Ascending aorta (tissue), 2 donors: Measurements from ENCODE around the gene RYR3. TPM values are rescaled to one million over a fixed set of nuclear protein-coding genes. Genes with fewer than 3 reads are reported as not detected.

Experiments
- DNase-seq, 2 donors: peaks; one replicate each; pipeline ENCODE4 v3.0.0-alpha.2; 2019; ENCODE audit warnings: low spot score in 2 of 2
- H3K27ac ChIP-seq, 2 donors: fragments of 200-600 bp; sonication (generic); one replicate each; pipeline ENCODE4 v1.5.1; 2016 to 2017; ENCODE audit warnings: mild to moderate bottlenecking in 1 of 2
- H3K27me3 ChIP-seq: fragments of 200-600 bp; sonication (generic); one replicate; pipeline ENCODE4 v1.5.1; 2017
- H3K36me3 ChIP-seq, 2 donors: fragments of 200-600 bp; sonication (generic); one replicate each; pipeline ENCODE4 v1.5.1; 2016
- H3K4me1 ChIP-seq, 2 donors: fragments of 200-600 bp; sonication (generic); one replicate each; pipeline ENCODE4 v1.5.1; 2016 to 2017; ENCODE audit warnings: mild to moderate bottlenecking in 1 of 2
- H3K4me3 ChIP-seq, 2 donors: fragments of 200-600 bp; sonication (generic); one replicate each; pipeline ENCODE4 v1.5.1; 2016 to 2017; ENCODE audit warnings: mild to moderate bottlenecking in 1 of 2
- H3K9me3 ChIP-seq, 2 donors: fragments of 200-600 bp; sonication (generic); one replicate each; pipeline ENCODE4 v1.5.1; 2016
- intact Hi-C: fragments of 100-400 bp; cut with DNase I; formaldehyde crosslinking; loops from one replicate; pipeline ENCODE4 v1.15.1; 2023
- total RNA-seq: library from RNA; depleted of rRNA; stranded (reverse); fragments of >200 nt; gene quantifications from one replicate; pipeline ENCODE4 v1.1.0, GENCODE V29; 2016
- TF ChIP-seq, protein P1 (sequence below), 3 experiments: fragments of 200-600 bp in 2 of 3; fragments of 450-650 bp in 1 of 3; sonication (generic) in 2 of 3; IDR thresholded peaks; one replicate each; pipeline ENCODE4 v1.5.1; 2016 to 2019; ENCODE audit warnings: antibody characterized with exemption in 3 of 3, mild to moderate bottlenecking in 1 of 3, moderate library complexity in 1 of 3

Gene RYR3
- total RNA-seq, 1 donor from 2014 or later = 3.1 TPM

DNA sequence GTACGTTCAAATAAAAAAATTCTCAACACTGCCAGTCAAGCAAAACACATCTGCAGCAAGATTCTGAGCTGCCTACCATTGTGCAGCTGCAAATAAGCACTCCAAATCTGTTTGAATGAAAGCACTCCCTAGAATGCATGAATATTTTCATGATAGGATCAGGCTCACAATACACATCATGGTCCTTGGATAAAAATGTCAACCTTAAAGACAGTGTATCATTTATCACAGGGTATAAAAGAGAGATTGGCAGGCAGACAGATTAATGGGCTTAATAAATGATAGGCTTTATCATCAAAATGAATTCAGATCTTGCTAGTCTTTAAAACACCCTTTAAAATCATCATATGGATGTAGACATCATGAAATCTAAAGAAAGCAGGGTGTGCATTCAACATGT is 9.2 kb downstream of the RYR3 start:
- H3K27ac ChIP-seq = no peak overlapping the region
- TF ChIP-seq, protein P1, sequence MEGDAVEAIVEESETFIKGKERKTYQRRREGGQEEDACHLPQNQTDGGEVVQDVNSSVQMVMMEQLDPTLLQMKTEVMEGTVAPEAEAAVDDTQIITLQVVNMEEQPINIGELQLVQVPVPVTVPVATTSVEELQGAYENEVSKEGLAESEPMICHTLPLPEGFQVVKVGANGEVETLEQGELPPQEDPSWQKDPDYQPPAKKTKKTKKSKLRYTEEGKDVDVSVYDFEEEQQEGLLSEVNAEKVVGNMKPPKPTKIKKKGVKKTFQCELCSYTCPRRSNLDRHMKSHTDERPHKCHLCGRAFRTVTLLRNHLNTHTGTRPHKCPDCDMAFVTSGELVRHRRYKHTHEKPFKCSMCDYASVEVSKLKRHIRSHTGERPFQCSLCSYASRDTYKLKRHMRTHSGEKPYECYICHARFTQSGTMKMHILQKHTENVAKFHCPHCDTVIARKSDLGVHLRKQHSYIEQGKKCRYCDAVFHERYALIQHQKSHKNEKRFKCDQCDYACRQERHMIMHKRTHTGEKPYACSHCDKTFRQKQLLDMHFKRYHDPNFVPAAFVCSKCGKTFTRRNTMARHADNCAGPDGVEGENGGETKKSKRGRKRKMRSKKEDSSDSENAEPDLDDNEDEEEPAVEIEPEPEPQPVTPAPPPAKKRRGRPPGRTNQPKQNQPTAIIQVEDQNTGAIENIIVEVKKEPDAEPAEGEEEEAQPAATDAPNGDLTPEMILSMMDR (IDR thresholded peaks at IDR 0.05) = no peak
- H3K9me3 ChIP-seq = no peaks in the 10 kb centered on the region
- H3K4me3 ChIP-seq = no peak overlapping the region
- no peaks in the 10 kb centered on the region for H3K4me1 ChIP-seq
- intact Hi-C loops = no loop called here
- DNase-seq = no peak
- no peaks in the 10 kb centered on the region for H3K27me3 ChIP-seq
- no peaks in the 10 kb centered on the region for H3K36me3 ChIP-seq

DNA sequence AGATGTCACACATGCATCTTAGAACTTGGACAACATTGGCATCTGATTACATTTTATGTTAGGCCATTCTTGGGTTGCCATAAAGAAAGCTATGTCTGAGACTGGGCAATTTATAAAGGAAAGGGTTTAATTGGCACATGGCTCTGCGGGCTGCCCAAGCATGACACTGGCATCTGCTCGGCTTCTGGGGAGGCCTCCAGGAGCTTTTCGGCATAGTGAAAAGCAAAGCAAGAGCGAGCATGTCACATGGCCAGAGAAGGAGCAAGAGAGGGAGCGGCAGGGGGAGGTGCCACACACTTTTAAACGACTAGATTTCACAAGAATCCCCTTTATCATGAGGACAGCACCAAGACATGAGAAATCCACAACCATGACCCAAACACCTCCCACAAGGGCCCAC is 11.3 kb downstream of the RYR3 start:
- H3K27ac ChIP-seq = no peak overlapping the region
- intact Hi-C loops = no loop called here
- no peak for DNase-seq
- TF ChIP-seq, protein P1 (IDR thresholded peaks at IDR 0.05) = no peak
- H3K4me3 ChIP-seq = no peak overlapping the region
- no peaks in the 10 kb centered on the region for H3K27me3 ChIP-seq
- no peaks in the 10 kb centered on the region for H3K4me1 ChIP-seq
- no peaks in the 10 kb centered on the region for H3K36me3 ChIP-seq
- no peaks in the 10 kb centered on the region for H3K9me3 ChIP-seq

DNA sequence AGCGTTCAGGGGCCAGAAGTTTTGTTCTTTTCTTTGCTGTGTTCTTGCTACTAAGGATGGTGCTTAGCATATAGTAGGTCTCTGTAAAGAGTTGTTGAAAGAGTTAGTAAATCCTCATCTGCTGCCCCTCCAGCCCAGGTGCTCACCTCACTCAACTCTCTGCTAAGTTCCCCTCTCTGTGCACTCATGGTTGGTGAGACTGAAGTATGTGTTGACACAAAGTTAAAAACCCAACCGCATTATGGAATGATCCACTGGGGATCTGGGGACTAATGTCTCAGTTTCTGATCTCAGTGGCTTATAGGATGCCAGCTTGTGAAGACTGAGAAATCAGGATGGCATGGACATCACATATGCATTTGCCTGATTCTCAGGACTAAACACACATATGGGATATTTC is 13.8 kb downstream of the RYR3 start:
- intact Hi-C loops = no loop called here
- Histone ChIP-seq H3K4me1 (no peaks in the 10 kb centered on the region), H3K27me3 (no peaks in the 10 kb centered on the region), H3K4me3 (no peak overlapping the region), H3K27ac (no peak overlapping the region), H3K36me3 (no peaks in the 10 kb centered on the region), H3K9me3 (no peaks in the 10 kb centered on the region)
- DNase-seq = no peak
- TF ChIP-seq, protein P1 (IDR thresholded peaks at IDR 0.05) = no peak

- intact Hi-C loops = no loop called here
- no peak overlapping the region for H3K4me3 ChIP-seq
- H3K4me1 ChIP-seq = no peaks in the 10 kb centered on the region
- no peaks in the 10 kb centered on the region for H3K27me3 ChIP-seq
- peaks cover 0 to 3% of the 10 kb centered on the region in 2 donors for H3K9me3 ChIP-seq
- DNase-seq = no peak
- H3K27ac ChIP-seq = no peak overlapping the region
- TF ChIP-seq, protein P1 (IDR thresholded peaks at IDR 0.05) = no peak
- H3K36me3 ChIP-seq = no peaks in the 10 kb centered on the region
Observed at GRCh38 chr15:33326908-33327307, 16.1 kb downstream of the RYR3 start.

DNA sequence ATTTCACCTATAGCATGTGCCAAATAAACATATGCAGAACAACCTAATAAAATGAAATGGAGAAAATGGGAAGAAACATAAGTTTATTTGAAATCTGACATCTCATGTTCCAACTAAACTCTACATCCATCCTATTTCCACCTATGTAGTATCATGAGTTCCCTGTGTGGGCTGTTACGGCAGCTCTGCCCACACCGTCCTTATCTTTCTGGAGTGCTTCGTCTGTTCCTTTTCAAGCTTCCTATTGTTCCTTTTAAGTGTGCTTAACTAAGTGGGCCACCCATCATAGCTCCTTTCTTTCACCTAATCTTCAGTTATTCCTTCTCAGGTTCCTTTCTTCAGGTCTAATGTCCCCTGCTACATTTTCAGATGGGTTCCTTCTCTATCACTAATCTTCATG is 17.3 kb downstream of the RYR3 start:
- TF ChIP-seq, protein P1 (IDR thresholded peaks at IDR 0.05) = no peak
- Histone ChIP-seq H3K27ac (no peak overlapping the region), H3K36me3 (no peaks in the 10 kb centered on the region), H3K27me3 (no peaks in the 10 kb centered on the region), H3K4me1 (no peaks in the 10 kb centered on the region), H3K9me3 (peaks cover 0 to 6% of the 10 kb centered on the region in 2 donors), H3K4me3 (no peak overlapping the region)
- intact Hi-C loops = no loop called here
- DNase-seq = no peak

DNA sequence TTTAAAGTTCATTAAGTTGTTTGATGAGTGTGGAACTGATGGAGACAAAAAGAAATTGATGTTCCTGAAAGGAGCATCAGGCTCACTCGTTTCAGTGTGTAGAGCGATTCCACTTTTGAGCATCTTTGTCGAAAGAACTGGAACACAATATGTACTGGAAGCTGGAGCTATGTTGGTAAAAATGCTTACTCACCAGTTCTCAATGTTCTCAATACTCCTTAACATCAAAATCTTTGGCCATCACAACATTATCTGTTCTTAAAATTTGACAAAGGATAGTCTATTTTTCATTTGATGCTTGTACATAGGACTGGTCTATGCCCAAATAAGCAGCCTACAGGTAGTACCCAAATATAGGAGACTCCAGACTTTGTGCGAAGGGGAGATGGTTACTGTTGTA is 18.7 kb downstream of the RYR3 start:
- intact Hi-C loops = no loop called here
- Histone ChIP-seq H3K4me3 (no peak overlapping the region), H3K9me3 (peaks cover 0 to 6% of the 10 kb centered on the region in 2 donors), H3K27me3 (no peaks in the 10 kb centered on the region), H3K27ac (no peak overlapping the region), H3K36me3 (no peaks in the 10 kb centered on the region), H3K4me1 (no peaks in the 10 kb centered on the region)
- TF ChIP-seq, protein P1 (IDR thresholded peaks at IDR 0.05) = no peak
- DNase-seq = no peak
